Measurements from ENCODE around the gene CCDC175. TPM values are rescaled to one million over a fixed set of nuclear protein-coding genes. Genes with fewer than 3 reads are reported as not detected.

CCDC175 gene
- total RNA-seq, 1 donor from 2014 or later, result not detected

DNA sequence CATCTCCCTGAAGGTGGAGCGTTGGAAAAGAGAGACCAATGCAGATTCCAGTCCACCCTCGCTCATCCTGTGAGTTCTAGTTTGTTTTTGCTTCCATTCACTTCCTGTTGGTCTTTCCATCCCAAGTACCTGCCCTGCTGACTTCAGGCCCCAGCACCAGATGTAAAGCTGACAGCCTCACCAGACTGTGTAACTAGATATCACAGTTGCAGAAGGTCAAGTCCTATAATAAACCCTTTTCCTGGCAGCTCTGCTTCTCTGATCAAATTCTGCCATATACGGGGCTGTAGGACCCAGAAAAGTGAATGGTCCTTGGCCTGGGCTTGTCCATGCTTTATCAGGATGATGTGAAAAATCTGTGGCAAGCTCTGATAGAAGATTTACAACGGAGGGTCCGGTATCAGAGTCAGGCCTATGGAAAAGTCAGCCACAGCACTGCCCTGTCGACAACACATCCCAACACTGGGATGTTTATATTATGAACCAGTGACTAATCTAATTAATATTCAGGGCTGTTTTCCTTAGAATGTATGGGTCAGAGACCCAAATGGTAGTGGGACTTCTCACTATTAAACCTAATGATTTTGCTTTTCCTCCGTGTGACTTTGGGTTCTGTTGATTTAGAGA is 42.1 kb downstream of the CCDC175 start:
- intact Hi-C loops (cut with DNase I), result no loop called here

DNA sequence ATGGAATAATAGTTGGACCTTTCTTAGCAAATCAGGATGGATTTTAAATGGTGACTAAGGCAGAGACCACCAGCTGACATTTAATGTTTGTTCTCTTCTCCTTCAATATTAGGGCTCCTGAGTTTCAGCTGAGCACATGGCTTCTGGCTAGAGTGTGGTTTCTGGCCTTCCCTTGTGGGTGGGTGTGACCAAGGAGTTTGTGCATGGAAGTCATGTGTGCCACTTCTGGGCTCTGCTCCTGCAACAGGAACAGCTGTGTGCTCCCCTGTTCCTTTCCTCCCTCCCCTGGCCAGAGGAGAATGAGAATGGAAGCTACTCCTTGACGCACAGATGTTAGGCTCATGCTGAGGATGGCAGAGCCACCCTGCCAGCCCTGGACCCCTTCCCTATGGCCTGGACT is 44.2 kb downstream of the CCDC175 start:
- no peaks in the 10 kb centered on the region for H3K9me3 ChIP-seq
- intact Hi-C loops (cut with DNase I), result no loop called here
- no peak overlapping the region for H3K27ac ChIP-seq
- no peaks in the 10 kb centered on the region for H3K36me3 ChIP-seq
- H3K4me1 ChIP-seq, result no peaks in the 10 kb centered on the region
- no peaks in the 10 kb centered on the region for H3K27me3 ChIP-seq
- no peak overlapping the region for H3K4me3 ChIP-seq
- TF ChIP-seq POLR2AphosphoS5 (IDR thresholded peaks at IDR 0.05; ENCODE audit: insufficient read depth in 1 of 2, low read depth in 1 of 2), result no peak
- no peak for TF ChIP-seq POLR2A (IDR thresholded peaks at IDR 0.05)
- TF ChIP-seq, protein P1, sequence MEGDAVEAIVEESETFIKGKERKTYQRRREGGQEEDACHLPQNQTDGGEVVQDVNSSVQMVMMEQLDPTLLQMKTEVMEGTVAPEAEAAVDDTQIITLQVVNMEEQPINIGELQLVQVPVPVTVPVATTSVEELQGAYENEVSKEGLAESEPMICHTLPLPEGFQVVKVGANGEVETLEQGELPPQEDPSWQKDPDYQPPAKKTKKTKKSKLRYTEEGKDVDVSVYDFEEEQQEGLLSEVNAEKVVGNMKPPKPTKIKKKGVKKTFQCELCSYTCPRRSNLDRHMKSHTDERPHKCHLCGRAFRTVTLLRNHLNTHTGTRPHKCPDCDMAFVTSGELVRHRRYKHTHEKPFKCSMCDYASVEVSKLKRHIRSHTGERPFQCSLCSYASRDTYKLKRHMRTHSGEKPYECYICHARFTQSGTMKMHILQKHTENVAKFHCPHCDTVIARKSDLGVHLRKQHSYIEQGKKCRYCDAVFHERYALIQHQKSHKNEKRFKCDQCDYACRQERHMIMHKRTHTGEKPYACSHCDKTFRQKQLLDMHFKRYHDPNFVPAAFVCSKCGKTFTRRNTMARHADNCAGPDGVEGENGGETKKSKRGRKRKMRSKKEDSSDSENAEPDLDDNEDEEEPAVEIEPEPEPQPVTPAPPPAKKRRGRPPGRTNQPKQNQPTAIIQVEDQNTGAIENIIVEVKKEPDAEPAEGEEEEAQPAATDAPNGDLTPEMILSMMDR (IDR thresholded peaks at IDR 0.05), result no peak
- DNase-seq (ENCODE audit: extremely low spot score in 2 of 2), result no peak

More for the DNA sequence above, 42.1 kb downstream of the CCDC175 start:
- Histone ChIP-seq H3K9me3 (no peaks in the 10 kb centered on the region), H3K27me3 (no peaks in the 10 kb centered on the region), H3K36me3 (no peaks in the 10 kb centered on the region), H3K4me3 (no peak overlapping the region), H3K4me1 (no peaks in the 10 kb centered on the region), H3K27ac (no peak overlapping the region)
- no peak for DNase-seq (ENCODE audit: extremely low spot score in 2 of 2)
- TF ChIP-seq, protein P1 (IDR thresholded peaks at IDR 0.05), result no peak
- TF ChIP-seq POLR2A (IDR thresholded peaks at IDR 0.05) (no peak), POLR2AphosphoS5 (IDR thresholded peaks at IDR 0.05; ENCODE audit: insufficient read depth in 1 of 2, low read depth in 1 of 2) (no peak)

DNA sequence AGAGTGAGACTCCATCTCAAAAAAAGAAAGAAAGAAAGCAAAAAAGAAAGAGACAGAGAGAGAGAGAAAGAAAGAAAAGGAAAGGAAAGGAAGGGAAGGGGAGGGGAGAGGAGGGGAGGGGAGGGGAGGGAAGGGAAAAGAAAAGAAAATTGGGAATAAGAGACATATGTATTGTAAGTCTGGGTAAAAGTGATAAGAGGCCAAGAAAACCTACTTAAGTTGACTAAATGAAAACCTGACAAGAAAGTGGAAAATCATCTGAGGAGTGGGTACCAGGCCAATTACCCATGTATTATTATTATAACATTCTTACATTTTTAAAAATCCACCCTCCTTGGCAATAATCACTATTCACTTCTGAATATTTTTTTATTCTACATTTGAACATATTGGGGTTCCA is 46.3 kb downstream of the CCDC175 start:
- Histone ChIP-seq H3K9me3 (no peaks in the 10 kb centered on the region), H3K27me3 (no peaks in the 10 kb centered on the region), H3K36me3 (no peaks in the 10 kb centered on the region), H3K4me1 (no peaks in the 10 kb centered on the region), H3K4me3 (no peak overlapping the region), H3K27ac (no peak overlapping the region)
- TF ChIP-seq, protein P1 (IDR thresholded peaks at IDR 0.05), result no peak
- TF ChIP-seq POLR2A (IDR thresholded peaks at IDR 0.05), result no peak
- TF ChIP-seq POLR2AphosphoS5 (IDR thresholded peaks at IDR 0.05; ENCODE audit: insufficient read depth in 1 of 2, low read depth in 1 of 2), result no peak
- intact Hi-C loops (cut with DNase I), result no loop called here
- DNase-seq (ENCODE audit: extremely low spot score in 2 of 2), result no peak

DNA sequence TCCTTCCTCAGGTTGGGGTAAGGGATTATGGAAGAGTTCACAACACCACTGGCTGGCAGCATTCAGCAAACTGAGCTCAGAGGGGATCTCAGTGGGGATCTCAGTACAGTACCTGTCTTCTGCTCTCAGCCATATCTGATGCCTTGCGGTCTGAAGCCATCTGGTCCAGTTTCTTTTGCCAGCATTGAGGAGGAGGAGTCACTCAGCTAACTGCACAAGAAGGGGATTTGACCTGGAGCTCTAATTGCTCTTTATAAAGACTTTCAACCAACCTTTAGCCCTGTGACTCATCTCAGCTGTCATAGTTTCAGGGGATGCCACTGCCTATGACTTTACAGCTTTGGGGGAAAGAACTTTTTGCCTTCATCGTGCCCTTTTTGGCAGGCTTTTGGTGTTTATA is 47.4 kb downstream of the CCDC175 start:
- no peaks in the 10 kb centered on the region for H3K9me3 ChIP-seq
- no peak overlapping the region for H3K4me3 ChIP-seq
- H3K27ac ChIP-seq, result no peak overlapping the region
- intact Hi-C loops (cut with DNase I), result no loop called here
- no peaks in the 10 kb centered on the region for H3K4me1 ChIP-seq
- H3K27me3 ChIP-seq, result no peaks in the 10 kb centered on the region
- TF ChIP-seq, protein P1 (IDR thresholded peaks at IDR 0.05), result no peak
- TF ChIP-seq POLR2A (IDR thresholded peaks at IDR 0.05), result no peak
- no peak for TF ChIP-seq POLR2AphosphoS5 (IDR thresholded peaks at IDR 0.05; ENCODE audit: insufficient read depth in 1 of 2, low read depth in 1 of 2)
- no peak for DNase-seq (ENCODE audit: extremely low spot score in 2 of 2)
- H3K36me3 ChIP-seq, result no peaks in the 10 kb centered on the region

DNA sequence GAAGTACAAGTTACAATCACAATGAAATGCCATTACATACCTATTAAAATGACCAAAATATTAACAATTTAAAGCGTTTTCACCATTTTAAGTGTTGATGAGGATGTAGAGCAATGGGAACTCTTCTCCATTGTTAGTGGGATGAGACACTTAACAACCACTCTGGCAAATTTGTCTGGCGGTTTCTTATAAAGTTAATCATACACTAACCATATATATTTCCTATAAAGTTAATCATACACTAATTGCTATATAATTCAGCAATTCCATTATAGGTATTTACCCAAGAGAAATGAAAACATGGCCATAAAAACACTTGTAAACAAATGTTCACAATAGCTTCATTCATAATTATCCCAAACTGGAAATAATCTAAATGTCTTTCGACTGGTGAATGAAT is 56.4 kb downstream of the CCDC175 start:
- Histone ChIP-seq H3K4me3 (no peak overlapping the region), H3K4me1 (no peaks in the 10 kb centered on the region), H3K27ac (no peak overlapping the region), H3K27me3 (no peaks in the 10 kb centered on the region), H3K9me3 (no peaks in the 10 kb centered on the region), H3K36me3 (no peaks in the 10 kb centered on the region)
- no peak for DNase-seq (ENCODE audit: extremely low spot score in 2 of 2)
- TF ChIP-seq, protein P1 (IDR thresholded peaks at IDR 0.05), result no peak
- TF ChIP-seq POLR2AphosphoS5 (IDR thresholded peaks at IDR 0.05; ENCODE audit: insufficient read depth in 1 of 2, low read depth in 1 of 2) (no peak), POLR2A (IDR thresholded peaks at IDR 0.05) (no peak)
- intact Hi-C loops (cut with DNase I), result no loop called here

Measured in vagina (tissue), 2 donors.